GM12878 (cell line): ENCODE data around the gene ARL6IP1.

ENCODE experiments used
- CREB1 ChIP-seq: IDR thresholded peaks from 2 replicates; pipeline ENCODE4 v1.6.1; 2012; ENCODE audit warnings: low read depth, mild to moderate bottlenecking, inconsistent platforms
- CTCF ChIP-seq, 3 experiments: IDR thresholded peaks in 2 of 3; conservative IDR thresholded peaks in 1 of 3; 2 replicates each; pipeline ENCODE4 v1.5.1; 2011; ENCODE audit warnings: low read depth in 3 of 3, low read length in 3 of 3, mild to moderate bottlenecking in 3 of 3, control low read depth in 2 of 3, moderate library complexity in 2 of 3, inconsistent platforms in 1 of 3, mixed read lengths in 1 of 3; ENCODE audit not compliant: control insufficient read depth in 2 of 3, insufficient read depth in 1 of 3; ENCODE audit errors: extremely low read depth in 1 of 3
- EZH2 ChIP-seq: IDR thresholded peaks from 2 replicates; pipeline ENCODE4 v1.6.1; 2012; ENCODE audit warnings: low read depth, mild to moderate bottlenecking, control low read depth, inconsistent platforms, low read length, borderline replicate concordance; ENCODE audit not compliant: control insufficient read depth
- SIX5 ChIP-seq: IDR thresholded peaks from 2 replicates; pipeline ENCODE4 v1.6.1; 2011; ENCODE audit warnings: mild to moderate bottlenecking, low read depth, low read length, moderate library complexity; ENCODE audit not compliant: severe bottlenecking
- SP1 ChIP-seq: IDR thresholded peaks from one replicate; pipeline ENCODE4 v1.6.1; 2011; ENCODE audit warnings: low read depth, low read length
- TF ChIP-seq, protein P1 (sequence below): fragments of 450-650 bp; formaldehyde crosslinking; IDR thresholded peaks from 2 replicates; pipeline ENCODE4 v1.4.0; 2020; ENCODE audit warnings: mild to moderate bottlenecking, moderate library complexity

GRCh38 chr16:18802767-18803343 lies 1.5 kb upstream of the ARL6IP1 start:
- no peak for TF ChIP-seq SP1
- TF ChIP-seq, protein P1, sequence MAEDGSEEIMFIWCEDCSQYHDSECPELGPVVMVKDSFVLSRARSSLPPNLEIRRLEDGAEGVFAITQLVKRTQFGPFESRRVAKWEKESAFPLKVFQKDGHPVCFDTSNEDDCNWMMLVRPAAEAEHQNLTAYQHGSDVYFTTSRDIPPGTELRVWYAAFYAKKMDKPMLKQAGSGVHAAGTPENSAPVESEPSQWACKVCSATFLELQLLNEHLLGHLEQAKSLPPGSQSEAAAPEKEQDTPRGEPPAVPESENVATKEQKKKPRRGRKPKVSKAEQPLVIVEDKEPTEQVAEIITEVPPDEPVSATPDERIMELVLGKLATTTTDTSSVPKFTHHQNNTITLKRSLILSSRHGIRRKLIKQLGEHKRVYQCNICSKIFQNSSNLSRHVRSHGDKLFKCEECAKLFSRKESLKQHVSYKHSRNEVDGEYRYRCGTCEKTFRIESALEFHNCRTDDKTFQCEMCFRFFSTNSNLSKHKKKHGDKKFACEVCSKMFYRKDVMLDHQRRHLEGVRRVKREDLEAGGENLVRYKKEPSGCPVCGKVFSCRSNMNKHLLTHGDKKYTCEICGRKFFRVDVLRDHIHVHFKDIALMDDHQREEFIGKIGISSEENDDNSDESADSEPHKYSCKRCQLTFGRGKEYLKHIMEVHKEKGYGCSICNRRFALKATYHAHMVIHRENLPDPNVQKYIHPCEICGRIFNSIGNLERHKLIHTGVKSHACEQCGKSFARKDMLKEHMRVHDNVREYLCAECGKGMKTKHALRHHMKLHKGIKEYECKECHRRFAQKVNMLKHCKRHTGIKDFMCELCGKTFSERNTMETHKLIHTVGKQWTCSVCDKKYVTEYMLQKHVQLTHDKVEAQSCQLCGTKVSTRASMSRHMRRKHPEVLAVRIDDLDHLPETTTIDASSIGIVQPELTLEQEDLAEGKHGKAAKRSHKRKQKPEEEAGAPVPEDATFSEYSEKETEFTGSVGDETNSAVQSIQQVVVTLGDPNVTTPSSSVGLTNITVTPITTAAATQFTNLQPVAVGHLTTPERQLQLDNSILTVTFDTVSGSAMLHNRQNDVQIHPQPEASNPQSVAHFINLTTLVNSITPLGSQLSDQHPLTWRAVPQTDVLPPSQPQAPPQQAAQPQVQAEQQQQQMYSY (CRISPR knock-in tag), result no peak
- no peak for TF ChIP-seq CTCF (IDR thresholded peaks at IDR 0.05 in 2 of 3, conservative IDR thresholded peaks at IDR 0.05 in 1 of 3; ENCODE audit: control insufficient read depth in 2 of 3, extremely low read depth in 1 of 3, insufficient read depth in 1 of 3, low read depth in 3 of 3, low read length in 3 of 3)
- TF ChIP-seq CREB1, result no peak
- TF ChIP-seq EZH2, result no peak
- no peak for TF ChIP-seq SIX5
